ENCODE measurements around the gene TAS2R60. TPM values are rescaled to one million over a fixed set of nuclear protein-coding genes. Genes with fewer than 3 reads are reported as not detected.

The TAS2R60 gene
- total RNA-seq, 1 donor from 2014 or later: not detected

- no peak for DNase-seq (ENCODE audit: extremely low spot score, unreplicated experiment)
- TF ChIP-seq, protein P1, sequence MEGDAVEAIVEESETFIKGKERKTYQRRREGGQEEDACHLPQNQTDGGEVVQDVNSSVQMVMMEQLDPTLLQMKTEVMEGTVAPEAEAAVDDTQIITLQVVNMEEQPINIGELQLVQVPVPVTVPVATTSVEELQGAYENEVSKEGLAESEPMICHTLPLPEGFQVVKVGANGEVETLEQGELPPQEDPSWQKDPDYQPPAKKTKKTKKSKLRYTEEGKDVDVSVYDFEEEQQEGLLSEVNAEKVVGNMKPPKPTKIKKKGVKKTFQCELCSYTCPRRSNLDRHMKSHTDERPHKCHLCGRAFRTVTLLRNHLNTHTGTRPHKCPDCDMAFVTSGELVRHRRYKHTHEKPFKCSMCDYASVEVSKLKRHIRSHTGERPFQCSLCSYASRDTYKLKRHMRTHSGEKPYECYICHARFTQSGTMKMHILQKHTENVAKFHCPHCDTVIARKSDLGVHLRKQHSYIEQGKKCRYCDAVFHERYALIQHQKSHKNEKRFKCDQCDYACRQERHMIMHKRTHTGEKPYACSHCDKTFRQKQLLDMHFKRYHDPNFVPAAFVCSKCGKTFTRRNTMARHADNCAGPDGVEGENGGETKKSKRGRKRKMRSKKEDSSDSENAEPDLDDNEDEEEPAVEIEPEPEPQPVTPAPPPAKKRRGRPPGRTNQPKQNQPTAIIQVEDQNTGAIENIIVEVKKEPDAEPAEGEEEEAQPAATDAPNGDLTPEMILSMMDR (conservative IDR thresholded peaks at IDR 0.05): no peak
- no peaks in the 10 kb centered on the region for H3K9me3 Mint-ChIP-seq
- H3K4me1 Mint-ChIP-seq (ENCODE audit: unreplicated experiment): no peaks in the 10 kb centered on the region
- peaks cover 11% of the 10 kb centered on the region for H3K27me3 Mint-ChIP-seq
- no peaks in the 10 kb centered on the region for H3K36me3 Mint-ChIP-seq
- no peak overlapping the region for H3K4me3 Mint-ChIP-seq
- H3K27ac Mint-ChIP-seq: no peak overlapping the region
Observed at GRCh38 chr7:143444063-143444782, 970 bp downstream of the TAS2R60 start.

DNA sequence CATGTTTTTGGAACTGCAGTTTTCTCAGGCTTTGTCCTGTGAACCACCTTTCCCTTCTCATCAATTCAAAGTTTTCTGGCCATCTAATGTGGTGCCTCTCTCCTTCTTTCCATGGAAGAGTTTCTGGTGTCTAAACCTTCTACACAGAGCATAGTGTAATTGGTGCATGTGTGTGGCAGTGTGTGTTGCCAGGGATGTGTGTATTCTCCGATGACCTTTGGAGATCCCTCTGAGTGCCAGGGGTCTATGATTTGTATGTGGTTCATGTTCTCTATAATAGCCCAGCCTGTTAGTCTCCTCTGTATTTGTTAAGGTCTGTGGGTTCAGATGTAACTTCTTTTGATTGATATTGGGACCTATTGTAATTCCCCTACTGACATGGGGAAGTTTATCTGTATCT is 1.5 kb downstream of the TAS2R60 start:
- TF ChIP-seq, protein P1 (conservative IDR thresholded peaks at IDR 0.05): no peak
- Mint-ChIP-seq H3K36me3 (no peaks in the 10 kb centered on the region), H3K27me3 (peaks cover 11% of the 10 kb centered on the region), H3K4me1 (ENCODE audit: unreplicated experiment) (no peaks in the 10 kb centered on the region), H3K27ac (no peak overlapping the region), H3K4me3 (no peak overlapping the region), H3K9me3 (no peaks in the 10 kb centered on the region)
- DNase-seq (ENCODE audit: extremely low spot score, unreplicated experiment): no peak

GRCh38 chr7:143447466-143447865 is 4.2 kb downstream of the TAS2R60 start:
- Mint-ChIP-seq H3K36me3 (no peaks in the 10 kb centered on the region), H3K9me3 (no peaks in the 10 kb centered on the region), H3K27ac (no peak overlapping the region), H3K4me3 (no peak overlapping the region), H3K4me1 (ENCODE audit: unreplicated experiment) (no peaks in the 10 kb centered on the region), H3K27me3 (no peaks in the 10 kb centered on the region)
- DNase-seq (ENCODE audit: extremely low spot score, unreplicated experiment): no peak
- TF ChIP-seq, protein P1 (conservative IDR thresholded peaks at IDR 0.05): no peak

GRCh38 chr7:143448429-143448828 is 5.2 kb downstream of the TAS2R60 start:
- H3K4me3 Mint-ChIP-seq: no peak overlapping the region
- H3K9me3 Mint-ChIP-seq: no peaks in the 10 kb centered on the region
- DNase-seq (ENCODE audit: extremely low spot score, unreplicated experiment): no peak
- no peak overlapping the region for H3K27ac Mint-ChIP-seq
- no peaks in the 10 kb centered on the region for H3K36me3 Mint-ChIP-seq
- TF ChIP-seq, protein P1 (conservative IDR thresholded peaks at IDR 0.05): no peak
- no peaks in the 10 kb centered on the region for H3K27me3 Mint-ChIP-seq
- no peaks in the 10 kb centered on the region for H3K4me1 Mint-ChIP-seq (ENCODE audit: unreplicated experiment)

DNA sequence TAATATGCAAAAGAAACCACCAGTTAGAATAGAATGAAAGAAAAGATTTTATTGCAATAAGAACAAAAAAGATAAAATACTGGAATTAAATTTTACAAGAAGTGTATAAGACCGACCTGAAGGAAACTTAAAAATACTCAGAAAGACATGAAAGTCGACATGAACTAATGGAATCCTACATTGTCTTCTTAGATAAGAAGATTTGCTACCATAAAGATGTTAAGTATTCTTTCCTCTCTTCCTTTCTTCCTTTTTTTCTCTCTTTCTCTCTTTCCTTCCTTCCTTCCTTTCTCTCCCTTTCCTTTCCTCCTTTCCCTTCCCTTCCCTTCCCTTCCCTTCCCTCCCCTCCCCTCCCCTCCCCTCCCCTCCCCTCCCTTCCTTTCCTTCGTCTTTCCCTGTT is 6.5 kb downstream of the TAS2R60 start:
- no peak overlapping the region for H3K27ac Mint-ChIP-seq
- H3K9me3 Mint-ChIP-seq: no peaks in the 10 kb centered on the region
- H3K27me3 Mint-ChIP-seq: no peaks in the 10 kb centered on the region
- H3K36me3 Mint-ChIP-seq: no peaks in the 10 kb centered on the region
- no peaks in the 10 kb centered on the region for H3K4me1 Mint-ChIP-seq (ENCODE audit: unreplicated experiment)
- TF ChIP-seq, protein P1 (conservative IDR thresholded peaks at IDR 0.05): no peak
- DNase-seq (ENCODE audit: extremely low spot score, unreplicated experiment): no peak
- no peak overlapping the region for H3K4me3 Mint-ChIP-seq

Measured in type B pancreatic cell (in vitro differentiated cells).